ENCODE measurements around the gene CCDC126.

The CCDC126 gene

GRCh38 chr7:23689165-23689564 lies 92.0 kb downstream of the CCDC126 start:
- ATAC-seq: no peak
- TF ChIP-seq CSRNP3 (CRISPR knock-in tag; IDR thresholded peaks at IDR 0.05) (no peak), CREB5 (CRISPR knock-in tag; IDR thresholded peaks at IDR 0.05; ENCODE audit: low read depth) (no peak), CSDC2 (CRISPR knock-in tag; IDR thresholded peaks at IDR 0.05) (no peak), TSHZ2 (CRISPR knock-in tag; IDR thresholded peaks at IDR 0.05) (no peak), PATZ1 (CRISPR knock-in tag; IDR thresholded peaks at IDR 0.05; ENCODE audit: borderline replicate concordance) (no peak), ISL1 (CRISPR knock-in tag; IDR thresholded peaks at IDR 0.05) (no peak), ZNF8 (CRISPR knock-in tag; IDR thresholded peaks at IDR 0.05) (no peak), PPARA (CRISPR knock-in tag; IDR thresholded peaks at IDR 0.05; ENCODE audit: borderline replicate concordance) (no peak), ZC3H10 (CRISPR knock-in tag; IDR thresholded peaks at IDR 0.05) (no peak), RARB (CRISPR knock-in tag; IDR thresholded peaks at IDR 0.05) (no peak), ESRRG (CRISPR knock-in tag; IDR thresholded peaks at IDR 0.05) (no peak), BACH2 (CRISPR knock-in tag; IDR thresholded peaks at IDR 0.05; ENCODE audit: borderline replicate concordance) (no peak), TCF4 (CRISPR knock-in tag; IDR thresholded peaks at IDR 0.05; ENCODE audit: borderline replicate concordance) (no peak)

- no peak for ATAC-seq
- TF ChIP-seq CREB5 (CRISPR knock-in tag; IDR thresholded peaks at IDR 0.05; ENCODE audit: low read depth) (no peak), GLIS3 (CRISPR knock-in tag; IDR thresholded peaks at IDR 0.05) (no peak), TSHZ2 (CRISPR knock-in tag; IDR thresholded peaks at IDR 0.05) (no peak), PATZ1 (CRISPR knock-in tag; IDR thresholded peaks at IDR 0.05; ENCODE audit: borderline replicate concordance) (no peak), ESRRG (CRISPR knock-in tag; IDR thresholded peaks at IDR 0.05) (no peak), POU6F1 (CRISPR knock-in tag; IDR thresholded peaks at IDR 0.05; ENCODE audit: borderline replicate concordance, low read depth) (no peak), TOX (CRISPR knock-in tag; IDR thresholded peaks at IDR 0.05; ENCODE audit: borderline replicate concordance) (no peak), ZFP3 (CRISPR knock-in tag; IDR thresholded peaks at IDR 0.05) (no peak), ISL1 (CRISPR knock-in tag; IDR thresholded peaks at IDR 0.05) (no peak), TCF4 (CRISPR knock-in tag; IDR thresholded peaks at IDR 0.05; ENCODE audit: borderline replicate concordance) (no peak), ARNTL (CRISPR knock-in tag; IDR thresholded peaks at IDR 0.05; ENCODE audit: borderline replicate concordance, low read depth) (no peak), ZNF70 (CRISPR knock-in tag; IDR thresholded peaks at IDR 0.05) (no peak), RARB (CRISPR knock-in tag; IDR thresholded peaks at IDR 0.05) (no peak)
These were observed 94.1 kb downstream of the CCDC126 start for GRCh38 chr7:23691320-23691719.
